GM23248 (cell line): Measurements from ENCODE around the gene C4orf36. TPM values are rescaled to one million over a fixed set of nuclear protein-coding genes. Genes with fewer than 3 reads are reported as not detected.

Source experiments
- DNase-seq: peaks from one replicate; pipeline ENCODE4 v3.0.0-alpha.2; 2015
- H2AFZ ChIP-seq: fragments of 200-600 bp; sonication (generic); 2 replicates; pipeline ENCODE4 v1.6.1; 2016; ENCODE audit warnings: antibody characterized with exemption
- H3F3A ChIP-seq: fragments of 200-600 bp; sonication (generic); 2 replicates; pipeline ENCODE4 v1.6.1; 2016; ENCODE audit warnings: mild to moderate bottlenecking, antibody characterized with exemption, mixed run types; ENCODE audit not compliant: insufficient read depth
- H3K27ac ChIP-seq: fragments of 200-600 bp; sonication (generic); 2 replicates; pipeline ENCODE4 v1.5.1; 2016; ENCODE audit warnings: mild to moderate bottlenecking
- H3K27me3 ChIP-seq: fragments of 200-600 bp; sonication (generic); replicated peaks from 2 replicates; pipeline ENCODE4 v1.6.1; 2016; ENCODE audit warnings: mild to moderate bottlenecking; ENCODE audit not compliant: insufficient read depth
- H3K36me3 ChIP-seq: fragments of 200-600 bp; sonication (generic); 2 replicates; pipeline ENCODE4 v1.6.1; 2016; ENCODE audit warnings: low read depth, mild to moderate bottlenecking
- H3K4me1 ChIP-seq: fragments of 200-600 bp; sonication (generic); 2 replicates; pipeline ENCODE4 v1.6.1; 2016; ENCODE audit warnings: mild to moderate bottlenecking; ENCODE audit not compliant: insufficient read depth
- H3K4me2 ChIP-seq: fragments of 200-600 bp; sonication (generic); one replicate; pipeline ENCODE4 v1.6.1; 2016; ENCODE audit warnings: mild to moderate bottlenecking; ENCODE audit not compliant: unreplicated experiment
- H3K4me3 ChIP-seq: fragments of 200-600 bp; sonication (generic); 2 replicates; pipeline ENCODE4 v1.5.1; 2016; ENCODE audit warnings: mild to moderate bottlenecking
- H3K79me2 ChIP-seq: fragments of 200-600 bp; sonication (generic); 2 replicates; pipeline ENCODE4 v1.6.1; 2016; ENCODE audit warnings: mild to moderate bottlenecking; ENCODE audit not compliant: insufficient read depth
- H3K9ac ChIP-seq: fragments of 200-600 bp; sonication (generic); 2 replicates; pipeline ENCODE4 v1.6.1; 2016; ENCODE audit warnings: mild to moderate bottlenecking
- H3K9me2 ChIP-seq: fragments of 200-600 bp; sonication (generic); 2 replicates; pipeline ENCODE4 v1.6.1; 2016; ENCODE audit warnings: mixed run types, mild to moderate bottlenecking, moderate library complexity; ENCODE audit not compliant: insufficient read depth
- H3K9me3 ChIP-seq: fragments of 200-600 bp; sonication (generic); one replicate; pipeline ENCODE4 v1.6.1; 2017; ENCODE audit warnings: low read depth
- H4K20me1 ChIP-seq: fragments of 200-600 bp; sonication (generic); 2 replicates; pipeline ENCODE4 v1.6.0; 2016; ENCODE audit not compliant: insufficient read depth
- EZH2 ChIP-seq: fragments of 200-600 bp; sonication (generic); IDR thresholded peaks from 2 replicates; pipeline ENCODE4 v1.6.1; 2018; ENCODE audit warnings: antibody characterized with exemption, mild to moderate bottlenecking; ENCODE audit not compliant: insufficient read depth, poor library complexity, severe bottlenecking
- EZH2phosphoT487 ChIP-seq: fragments of 200-600 bp; sonication (generic); IDR thresholded peaks from 2 replicates; pipeline ENCODE4 v1.6.1; 2018; ENCODE audit warnings: antibody characterized with exemption, moderate library complexity, mild to moderate bottlenecking, low read depth; ENCODE audit not compliant: insufficient read depth
- WGBS, 2 experiments: methylation state at CpG; one replicate each; pipeline ENCODE4 v1.1.6; 2015 to 2017; ENCODE audit warnings: low lambda C conversion rate in 2 of 2, low coverage in 1 of 2; ENCODE audit errors: missing lambda C conversion rate in 2 of 2; 5-methylcytosine and 5-hydroxymethylcytosine counted together
- in situ Hi-C: fragments of 300-500 bp; cut with MboI; formaldehyde crosslinking; loops from 2 replicates; pipeline ENCODE4 v1.15.0; 2020
- polyA plus RNA-seq: library from polyadenylated mRNA; unstranded; fragments of >200 nt; fragmentation: Nextera tagmentation; extraction: Ambion mirVana; gene quantifications from 2 replicates; pipeline ENCODE4 v1.2.1, GENCODE V29; 2016
- total RNA-seq: library from RNA; depleted of rRNA; stranded (reverse); fragments of >200 nt; shearing (Covaris generic); gene quantifications from 2 replicates; pipeline ENCODE4 v1.2.3, GENCODE V29; 2014; rRNA removed

C4orf36 gene
- 0.65 TPM in 1 of 2 replicates, not detected in the other for total RNA-seq
- 0.44 TPM in 1 of 2 replicates, not detected in the other for polyA plus RNA-seq

DNA sequence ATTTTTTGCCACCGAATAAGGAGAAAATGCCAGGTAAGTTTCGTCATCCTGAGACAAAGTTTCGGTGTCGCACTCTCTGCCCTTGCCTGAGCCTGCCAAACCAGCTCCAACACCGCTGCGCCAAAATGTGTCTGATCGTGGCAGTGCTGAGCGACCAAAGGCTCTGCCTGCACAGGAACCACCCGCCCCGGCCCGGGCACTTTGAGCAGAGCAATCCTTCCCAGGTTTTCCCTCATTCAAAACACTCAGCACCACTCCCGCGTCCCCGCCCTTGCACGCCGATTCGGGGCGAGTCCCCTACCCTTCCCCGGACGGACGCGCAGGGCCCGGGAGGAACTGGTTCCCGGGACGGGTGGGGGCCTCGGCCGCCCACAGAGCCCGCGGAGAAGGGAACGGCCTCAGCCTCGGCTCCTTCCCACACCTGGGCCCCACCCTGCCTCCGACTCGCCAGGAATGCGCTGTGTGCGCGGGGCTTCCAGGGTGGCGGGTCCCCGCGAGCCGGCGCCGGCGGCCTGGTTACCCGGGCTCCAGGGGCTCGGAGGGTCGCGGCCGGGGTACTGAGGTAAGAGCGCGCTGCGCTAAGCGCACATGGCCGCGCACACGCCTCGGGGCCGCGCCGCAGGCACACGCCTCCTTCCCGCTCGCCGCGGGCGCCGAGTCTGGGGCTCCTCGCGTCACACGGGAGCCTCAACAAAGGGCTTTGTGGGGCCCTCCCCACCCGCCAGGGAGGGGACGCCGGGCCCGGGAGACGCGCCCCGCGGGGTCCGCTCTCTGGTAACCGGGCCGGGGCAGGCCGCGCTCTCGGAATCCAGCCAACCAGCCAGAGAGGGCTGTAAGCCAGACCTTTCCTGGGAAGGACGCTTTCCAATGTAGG, at the start of gene C4orf36:
TSS of gene C4orf36 (minus strand) at position 661 of the 874 bp plus-strand sequence. CDS start 902 bp downstream, outside the sequence.
- Histone ChIP-seq H2AFZ (peak within 1 kb of the TSS; percentile 94), H3K4me3 (peak within 1 kb of the TSS; percentile 88), H4K20me1 (no peaks in the 10 kb centered on the region), H3K27ac (no peak within 1 kb of the TSS), H3K9ac (peak within 1 kb of the TSS; percentile 81), H3K9me3 (no peaks in the 10 kb centered on the region), H3K4me2 (peak within 1 kb of the TSS; percentile 91), H3K79me2 (no peaks in the 10 kb centered on the region), H3K36me3 (no peaks in the 10 kb centered on the region), H3K4me1 (peaks cover 7% of the 10 kb centered on the region; the same call in 1 of the 2 replicates), H3F3A (peaks cover 14% of the 10 kb centered on the region), H3K27me3 (no peaks in the 10 kb centered on the region), H3K9me2 (no peaks in the 10 kb centered on the region)
- in situ Hi-C loops: no loop called here
- no peak for TF ChIP-seq EZH2
- TF ChIP-seq EZH2phosphoT487: no peak
- WGBS, 2 experiments: 1% methylated on average over 41 to 74 of the region's 84 CpGs
- peak; percentile 69 for DNase-seq

- H3F3A ChIP-seq: peaks cover 25% of the 10 kb centered on the region
- no peak for DNase-seq
- in situ Hi-C loops: no loop called here
- H3K27me3 ChIP-seq: no peaks in the 10 kb centered on the region
- H3K4me3 ChIP-seq: no peak overlapping the region
- H3K4me1 ChIP-seq: peaks cover 41% of the 10 kb centered on the region
- peaks cover 80% of the 10 kb centered on the region for H3K79me2 ChIP-seq
- H2AFZ ChIP-seq: no peak overlapping the region
- no peaks in the 10 kb centered on the region for H4K20me1 ChIP-seq
- WGBS, 2 experiments: 92 to 93% methylated on average over 15 of the region's 15 CpGs
- H3K9me2 ChIP-seq: no peaks in the 10 kb centered on the region
- no peaks in the 10 kb centered on the region for H3K9me3 ChIP-seq
- TF ChIP-seq EZH2 (no peak), EZH2phosphoT487 (no peak)
- H3K4me2 ChIP-seq: no peak overlapping the region
- H3K27ac ChIP-seq: no peak overlapping the region
- H3K36me3 ChIP-seq: no peaks in the 10 kb centered on the region
- H3K9ac ChIP-seq: no peak overlapping the region
These were observed 48.8 kb upstream of the C4orf36 start for GRCh38 chr4:86940920-86941460.

GRCh38 chr4:86939729-86940575, 47.7 kb upstream of the C4orf36 start:
- Histone ChIP-seq H3K4me1 (peaks cover 41% of the 10 kb centered on the region), H3K4me2 (peak overlapping the region; percentile 70), H3K36me3 (no peaks in the 10 kb centered on the region), H3K4me3 (no peak overlapping the region), H3K27me3 (no peaks in the 10 kb centered on the region), H3K27ac (peak overlapping the region; percentile 7; the same call in 1 of the 2 replicates), H3K9me3 (no peaks in the 10 kb centered on the region), H3K79me2 (peaks cover 75% of the 10 kb centered on the region), H3K9ac (no peak overlapping the region), H2AFZ (no peak overlapping the region), H3K9me2 (no peaks in the 10 kb centered on the region), H3F3A (peaks cover 28% of the 10 kb centered on the region), H4K20me1 (no peaks in the 10 kb centered on the region)
- TF ChIP-seq EZH2 (no peak), EZH2phosphoT487 (no peak)
- peak; percentile 67 for DNase-seq
- in situ Hi-C loops: no loop called here
- 77 to 78% methylated on average over 8 of the region's 8 CpGs for WGBS, 2 experiments
